ENCODE measurements around the gene KCNJ12.
"Not testable (repeated sequence)": the region's sequence is repeated elsewhere in the genome, so short reads cannot be mapped to it uniquely, and the experiment has no call there.

The KCNJ12 gene

GRCh38 chr17:21413570-21414279 lies 37.6 kb downstream of the KCNJ12 start:
- not testable (repeated sequence) for ATAC-seq (replicated peaks); H3K4me1 Mint-ChIP-seq (ENCODE audit: low read depth in 2 of 2); H3K4me3 Mint-ChIP-seq; H3K27me3 Mint-ChIP-seq; H3K27ac Mint-ChIP-seq; H3K9me3 Mint-ChIP-seq; DNase-seq; H3K36me3 Mint-ChIP-seq (ENCODE audit: insufficient read depth)

GRCh38 chr17:21414616-21415015 lies 38.5 kb downstream of the KCNJ12 start:
- not testable (repeated sequence) for H3K36me3 Mint-ChIP-seq (ENCODE audit: insufficient read depth); H3K4me1 Mint-ChIP-seq (ENCODE audit: low read depth in 2 of 2); H3K9me3 Mint-ChIP-seq; ATAC-seq (replicated peaks); H3K27ac Mint-ChIP-seq; H3K4me3 Mint-ChIP-seq; DNase-seq
- peaks cover 8 to 14% of the 10 kb centered on the region in 2 donors for H3K27me3 Mint-ChIP-seq

GRCh38 chr17:21415166-21415990 lies 39.2 kb downstream of the KCNJ12 start:
- H3K4me1 Mint-ChIP-seq (ENCODE audit: low read depth in 2 of 2); H3K36me3 Mint-ChIP-seq (ENCODE audit: insufficient read depth); ATAC-seq (replicated peaks); DNase-seq; H3K27ac Mint-ChIP-seq; H3K9me3 Mint-ChIP-seq; H3K4me3 Mint-ChIP-seq: not testable (repeated sequence)
- peaks cover 12 to 17% of the 10 kb centered on the region in 2 donors for H3K27me3 Mint-ChIP-seq

- not testable (repeated sequence) for H3K36me3 Mint-ChIP-seq (ENCODE audit: insufficient read depth); H3K4me1 Mint-ChIP-seq (ENCODE audit: low read depth in 2 of 2); H3K27ac Mint-ChIP-seq; DNase-seq; H3K4me3 Mint-ChIP-seq; ATAC-seq (replicated peaks); H3K9me3 Mint-ChIP-seq
- H3K27me3 Mint-ChIP-seq, result peaks cover 12 to 15% of the 10 kb centered on the region in 2 donors
These were observed 40.4 kb downstream of the KCNJ12 start for GRCh38 chr17:21416471-21416981.

GRCh38 chr17:21417349-21417748 lies 41.2 kb downstream of the KCNJ12 start:
- not testable (repeated sequence) for H3K4me1 Mint-ChIP-seq (ENCODE audit: low read depth in 2 of 2); DNase-seq; H3K9me3 Mint-ChIP-seq; ATAC-seq (replicated peaks); H3K4me3 Mint-ChIP-seq; H3K27ac Mint-ChIP-seq; H3K36me3 Mint-ChIP-seq (ENCODE audit: insufficient read depth)
- H3K27me3 Mint-ChIP-seq, result peaks cover 12 to 24% of the 10 kb centered on the region in 2 donors

GRCh38 chr17:21417921-21418320 lies 41.8 kb downstream of the KCNJ12 start:
- no peak for ATAC-seq (replicated peaks)
- DNase-seq, result no peak
- Mint-ChIP-seq H3K27me3 (peaks cover 12 to 29% of the 10 kb centered on the region in 2 donors), H3K9me3 (no peaks in the 10 kb centered on the region), H3K4me1 (ENCODE audit: low read depth in 2 of 2) (peaks cover 5 to 7% of the 10 kb centered on the region in 2 donors), H3K36me3 (ENCODE audit: insufficient read depth) (peaks cover 3% of the 10 kb centered on the region), H3K4me3 (no peak overlapping the region), H3K27ac (no peak overlapping the region)

GRCh38 chr17:21418446-21419298 lies 42.5 kb downstream of the KCNJ12 start:
- no peaks in the 10 kb centered on the region for H3K9me3 Mint-ChIP-seq
- peaks cover 3% of the 10 kb centered on the region for H3K36me3 Mint-ChIP-seq (ENCODE audit: insufficient read depth)
- H3K27ac Mint-ChIP-seq, result peak overlapping the region in 1 of 2 donors; percentile 25
- DNase-seq (no peak), ATAC-seq (replicated peaks) (no peak)
- H3K4me3 Mint-ChIP-seq, result no peak overlapping the region
- peaks cover 5 to 7% of the 10 kb centered on the region in 2 donors for H3K4me1 Mint-ChIP-seq (ENCODE audit: low read depth in 2 of 2)
- peaks cover 12 to 31% of the 10 kb centered on the region in 2 donors for H3K27me3 Mint-ChIP-seq

GRCh38 chr17:21419299-21420239 lies 43.4 kb downstream of the KCNJ12 start:
- Mint-ChIP-seq H3K4me1 (ENCODE audit: low read depth in 2 of 2) (peaks cover 5 to 7% of the 10 kb centered on the region in 2 donors), H3K27me3 (peaks cover 12 to 35% of the 10 kb centered on the region in 2 donors), H3K9me3 (no peaks in the 10 kb centered on the region), H3K4me3 (peak overlapping the region in 1 of 2 donors; percentile 19), H3K27ac (peak overlapping the region in 1 of 2 donors; percentile 25), H3K36me3 (ENCODE audit: insufficient read depth) (peaks cover 3% of the 10 kb centered on the region)
- ATAC-seq (replicated peaks) (no peak), DNase-seq (no peak)

- ATAC-seq (replicated peaks); DNase-seq: not testable (repeated sequence)
- H3K4me1 Mint-ChIP-seq (ENCODE audit: low read depth in 2 of 2), result peaks cover 5 to 10% of the 10 kb centered on the region in 2 donors
These were observed 44.4 kb downstream of the KCNJ12 start for GRCh38 chr17:21420503-21421090.

GRCh38 chr17:21421421-21422310 lies 45.5 kb downstream of the KCNJ12 start:
- H3K4me3 Mint-ChIP-seq; DNase-seq; H3K9me3 Mint-ChIP-seq; H3K36me3 Mint-ChIP-seq (ENCODE audit: insufficient read depth); ATAC-seq (replicated peaks); H3K27ac Mint-ChIP-seq: not testable (repeated sequence)
- peaks cover 25 to 52% of the 10 kb centered on the region in 2 donors for H3K27me3 Mint-ChIP-seq
- H3K4me1 Mint-ChIP-seq (ENCODE audit: low read depth in 2 of 2), result peaks cover 5 to 10% of the 10 kb centered on the region in 2 donors

More at GRCh38 chr17:21420503-21421090, 44.4 kb downstream of the KCNJ12 start:
- H3K27ac Mint-ChIP-seq; H3K9me3 Mint-ChIP-seq; H3K36me3 Mint-ChIP-seq (ENCODE audit: insufficient read depth); H3K4me3 Mint-ChIP-seq: not testable (repeated sequence)
- H3K27me3 Mint-ChIP-seq, result peaks cover 19 to 45% of the 10 kb centered on the region in 2 donors

Data from effector memory CD8-positive, alpha-beta T cell (primary cell).